Right renal pelvis (tissue), 4 donors: ENCODE results near the gene GBP3. TPM values are rescaled to one million over a fixed set of nuclear protein-coding genes. Genes with fewer than 3 reads are reported as not detected.
"Not testable (repeated sequence)": the region's sequence is repeated elsewhere in the genome, so short reads cannot be mapped to it uniquely, and the experiment has no call there.

ENCODE experiments used
- DNase-seq, 4 donors: peaks; one replicate each; pipeline ENCODE4 v3.0.0-alpha.2; 2013; ENCODE audit warnings: low read depth in 4 of 4, low spot score in 3 of 4, missing footprints in 1 of 4
- polyA plus RNA-seq, 4 donors: library from polyadenylated mRNA; unstranded; fragments of 120-200 nt; gene quantifications; one replicate each; pipeline ENCODE4 v1.2.1, GENCODE V29; 2013; ENCODE audit not compliant: insufficient read length in 4 of 4

Gene GBP3
- polyA plus RNA-seq = 10 to 100 TPM; 13.9 to 28.6 (median 25.7) TPM

DNA sequence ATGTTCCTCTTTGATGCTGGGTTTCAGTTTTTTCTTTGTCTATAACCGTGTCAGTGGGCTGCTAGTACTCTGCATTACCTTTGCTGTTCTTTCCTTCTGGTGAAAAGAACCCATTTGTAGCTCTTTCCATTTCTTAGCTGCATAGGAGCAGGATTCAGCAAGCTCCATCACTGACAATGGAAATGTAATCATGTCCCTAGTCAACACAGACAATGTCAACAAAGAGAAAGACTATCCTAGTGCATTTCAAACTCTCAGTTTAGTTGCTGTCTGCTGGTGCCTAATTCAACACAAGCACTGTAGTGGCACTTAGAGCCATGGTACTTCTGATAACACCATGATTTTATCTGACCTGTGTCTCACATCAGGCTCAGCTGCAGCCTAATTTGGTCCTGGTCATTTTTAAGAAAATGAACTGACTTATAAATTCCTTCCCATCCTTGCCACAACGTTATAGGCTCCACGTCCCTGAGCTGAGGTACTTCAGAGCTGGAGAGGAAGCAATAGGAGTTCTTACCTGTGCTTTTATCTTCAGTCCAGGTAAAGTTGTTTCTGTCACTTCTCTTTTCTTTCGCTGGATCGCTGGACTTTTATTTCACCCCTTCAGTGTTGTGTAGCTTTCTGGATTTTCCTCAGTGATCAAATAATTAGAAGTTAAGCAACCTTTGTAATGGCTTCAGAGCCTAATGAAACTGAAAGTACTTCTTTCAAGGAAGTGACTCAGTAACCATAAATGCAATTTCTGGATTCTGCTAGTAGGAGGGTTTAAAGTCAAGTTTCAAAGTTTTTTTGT is at the start of gene GBP3:
Gene GBP3, minus strand, starts transcription at position 700 of the 793 bp plus-strand sequence. CDS start 2,145 bp downstream, outside the sequence.
- DNase-seq = peak in 1 of 4 donors; percentile 23

DNA sequence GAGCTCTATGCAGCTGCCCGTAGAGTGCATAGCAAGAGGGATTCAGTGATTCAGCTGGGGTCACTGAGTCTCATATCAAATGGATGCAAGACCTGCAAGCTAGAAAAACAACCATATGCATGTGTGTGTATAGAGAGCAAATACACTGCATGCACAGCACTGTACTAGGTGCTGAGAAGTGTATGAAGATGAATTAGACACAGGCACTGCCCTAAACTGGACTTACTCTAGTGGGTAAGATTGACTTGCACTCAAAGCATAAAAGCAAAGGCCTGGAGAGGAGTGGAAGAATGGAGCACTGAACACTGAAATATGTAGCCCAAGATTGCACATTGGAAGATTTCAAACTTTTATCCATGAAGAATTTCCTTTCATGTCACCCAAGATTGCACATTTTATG is 47.8 kb upstream of the GBP3 start:
- no peak for DNase-seq

DNA sequence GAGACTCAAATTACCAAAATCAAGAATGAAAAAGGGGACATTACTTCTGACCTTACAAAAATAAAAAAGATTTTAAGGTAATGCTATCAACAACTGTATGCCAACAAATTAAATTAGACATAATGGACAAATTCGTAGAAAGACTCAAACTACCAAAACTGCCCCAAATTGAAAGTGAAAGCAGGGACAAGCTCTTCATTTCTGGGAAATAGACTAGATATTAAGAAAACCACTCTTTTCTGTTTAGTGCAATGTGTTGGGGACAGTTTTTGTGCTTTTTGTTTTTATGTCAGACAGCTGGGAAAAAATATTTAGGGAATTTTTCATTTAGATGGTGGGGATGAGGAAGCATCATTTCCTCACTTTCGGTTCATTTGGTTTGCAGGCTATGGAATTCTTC is 47.3 kb upstream of the GBP3 start:
- no peak for DNase-seq

- DNase-seq = no peak
These were observed 45.6 kb upstream of the GBP3 start for GRCh38 chr1:89068291-89068690.

GRCh38 chr1:89065079-89065868 is 42.6 kb upstream of the GBP3 start, which contains the start of gene GBP1:
GBP1 (minus strand) TSS chr1:89065208; CDS start chr1:89063234, 1,974 bp downstream.
- DNase-seq = no peak

- no peak for DNase-seq
These were observed 42.0 kb upstream of the GBP3 start for GRCh38 chr1:89064632-89065031.

DNA sequence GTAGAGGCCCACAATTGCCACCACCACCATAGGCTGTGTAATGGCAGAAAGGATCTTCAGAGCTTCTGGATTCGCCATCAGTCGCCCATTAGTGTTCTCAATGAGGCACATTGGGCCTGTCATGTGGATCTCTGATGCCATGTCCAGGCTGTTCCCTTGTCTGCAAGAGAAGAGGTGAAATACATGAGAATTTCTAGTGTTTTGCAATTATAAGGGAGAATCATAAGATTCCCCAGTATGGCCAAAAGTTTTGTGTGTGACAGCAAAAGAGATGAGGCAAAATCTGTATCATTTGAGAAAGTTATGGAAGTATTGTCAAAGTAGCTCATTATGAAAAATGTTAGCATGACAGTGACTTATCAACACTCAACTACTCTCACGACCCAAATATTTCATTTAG is 40.4 kb upstream of the GBP3 start:
- no peak for DNase-seq

GRCh38 chr1:89060091-89060490 is 37.4 kb upstream of the GBP3 start:
- no peak for DNase-seq

DNA sequence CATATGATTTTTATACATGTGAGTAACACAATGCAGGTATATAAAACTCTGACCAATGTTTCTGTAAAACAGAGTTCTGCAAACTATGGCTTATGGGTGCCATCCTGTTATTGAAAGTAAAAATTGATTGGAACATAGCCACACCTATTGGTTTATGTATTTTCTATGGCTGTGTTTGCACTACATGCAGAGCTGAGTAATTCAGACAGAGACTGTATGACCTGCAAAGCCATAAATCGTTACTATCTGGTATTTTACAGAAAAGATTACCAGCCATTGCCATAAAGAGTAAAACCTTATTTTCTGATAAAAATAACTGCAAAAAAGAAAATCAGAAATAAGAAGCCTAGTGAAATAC is 29.3 kb upstream of the GBP3 start:
- DNase-seq = no peak

- DNase-seq = no peak
These were observed 28.8 kb upstream of the GBP3 start for GRCh38 chr1:89051300-89051954.

GRCh38 chr1:89050649-89051033 is 28.0 kb upstream of the GBP3 start:
- no peak for DNase-seq

GRCh38 chr1:89049901-89050648 is 27.4 kb upstream of the GBP3 start:
- DNase-seq = not testable (repeated sequence)

- DNase-seq = not testable (repeated sequence)
These were observed 26.5 kb upstream of the GBP3 start for GRCh38 chr1:89049187-89049586.

GRCh38 chr1:89047734-89048133 is 25.1 kb upstream of the GBP3 start:
- DNase-seq = no peak

DNA sequence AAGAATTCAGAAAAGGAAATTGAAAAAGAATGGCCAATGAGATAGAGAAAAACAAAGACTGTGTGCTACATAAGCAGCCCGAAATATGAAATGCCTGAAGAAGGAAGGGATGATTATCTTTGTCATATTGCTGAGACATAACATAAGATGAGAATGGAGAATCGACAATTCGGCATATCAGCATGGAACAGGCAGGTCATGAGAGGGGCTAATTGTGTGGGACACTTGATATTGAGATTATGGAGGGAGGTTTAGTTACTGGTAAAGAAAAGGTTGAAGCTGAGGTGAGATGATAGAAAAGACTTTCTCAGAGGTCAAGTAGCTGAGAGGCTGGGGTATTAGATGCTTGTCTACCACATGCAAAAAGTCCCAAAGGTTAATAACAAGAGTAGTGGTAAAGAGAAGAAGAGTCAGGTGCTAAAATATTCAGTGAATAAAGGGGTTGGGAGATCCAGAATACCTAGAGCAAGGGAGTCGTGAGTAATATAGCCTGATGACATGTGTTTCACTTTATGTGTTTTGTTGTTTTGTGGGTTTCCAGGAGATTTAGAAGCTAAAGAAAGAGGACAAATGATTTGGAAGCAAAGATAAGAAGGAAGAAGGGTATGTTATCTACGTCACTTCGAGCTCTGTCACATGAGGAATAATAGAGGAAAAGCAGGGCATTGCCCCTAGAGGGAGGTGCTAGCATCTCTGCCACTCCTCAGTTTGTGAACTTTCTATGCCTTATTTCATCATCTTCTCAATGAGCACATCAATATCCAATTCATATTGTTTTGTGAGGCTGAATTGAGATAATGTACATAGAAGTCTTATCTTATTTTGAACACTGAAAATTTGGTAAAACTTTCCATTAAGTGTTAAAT is 23.9 kb upstream of the GBP3 start:
- DNase-seq = not testable (repeated sequence)

DNA sequence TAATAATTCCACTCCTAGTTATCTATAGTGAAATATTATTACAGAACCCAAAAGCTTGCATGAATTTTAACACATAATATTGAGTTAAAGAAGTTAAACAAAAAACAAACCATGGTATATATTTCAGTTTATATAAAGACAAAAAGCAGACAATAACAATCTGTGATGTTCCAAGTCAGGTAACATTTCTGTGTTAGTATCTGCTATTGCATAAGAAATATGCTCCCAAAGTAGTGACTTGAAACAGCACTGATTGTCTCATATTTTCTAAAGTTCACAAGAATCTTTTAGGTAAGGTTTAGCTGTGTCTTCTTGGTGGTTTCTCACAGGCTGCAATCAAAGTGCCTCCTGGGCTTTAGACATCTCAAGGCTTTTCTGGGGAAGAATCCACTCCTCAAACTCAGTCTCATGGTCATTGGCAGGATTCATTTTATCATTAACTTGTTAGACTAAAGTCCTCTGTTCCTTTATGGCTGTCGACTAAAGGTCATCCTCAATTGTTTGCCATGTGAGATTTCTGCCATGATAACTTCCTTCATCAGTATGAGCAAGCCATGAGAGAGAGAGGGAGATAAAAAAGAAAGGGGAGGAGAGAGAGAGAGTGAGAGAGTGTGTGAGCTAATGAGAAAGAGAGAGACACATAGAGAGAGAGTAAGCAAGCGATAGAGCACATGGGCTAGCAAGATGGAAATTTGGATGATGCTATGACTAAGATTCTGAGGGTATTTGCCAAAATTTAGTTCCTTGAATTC is 22.5 kb upstream of the GBP3 start:
- no peak for DNase-seq

DNA sequence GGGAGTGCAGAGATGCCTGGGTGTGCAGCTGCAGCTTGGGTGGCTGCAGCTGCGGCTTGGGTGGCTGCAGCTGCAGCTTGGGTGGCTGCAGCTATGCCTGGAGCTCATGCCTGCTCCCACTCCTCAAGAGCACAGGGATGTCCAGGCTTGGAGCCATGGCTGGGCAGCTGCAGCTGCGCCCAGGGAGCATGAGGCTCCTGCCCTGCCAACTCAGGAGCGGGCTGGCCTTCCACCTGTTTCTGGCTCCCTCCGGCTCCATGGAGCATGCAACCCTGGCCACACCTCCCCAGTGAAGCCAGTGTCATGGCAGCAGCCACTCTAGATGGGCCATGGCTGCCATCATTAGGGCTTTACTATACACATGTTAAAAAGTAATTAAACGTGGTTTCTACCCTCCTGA is 21.3 kb upstream of the GBP3 start:
- DNase-seq = no peak

DNA sequence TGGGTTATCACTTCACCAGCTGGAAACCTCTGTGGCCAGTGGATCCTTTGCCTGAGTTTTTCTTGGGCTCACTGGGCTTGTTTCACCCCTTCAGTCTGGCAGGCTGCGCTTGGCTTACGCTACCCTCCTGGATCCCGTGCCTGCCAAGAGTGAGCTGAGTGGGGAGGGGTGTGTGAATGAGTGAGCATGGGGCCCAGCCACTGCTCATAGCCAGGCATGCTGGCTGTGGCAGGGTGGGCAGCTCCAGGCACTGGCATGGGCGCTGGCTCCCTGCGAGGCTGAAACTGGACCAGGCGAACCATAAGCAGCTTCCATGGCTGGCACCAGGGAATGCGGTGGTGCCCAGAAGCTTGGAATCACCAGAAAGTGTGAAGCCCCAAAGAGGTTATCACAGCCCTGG is 19.8 kb upstream of the GBP3 start:
- DNase-seq = no peak

- DNase-seq = no peak
These were observed 19.1 kb upstream of the GBP3 start for GRCh38 chr1:89041721-89042120.
